WTC11 (cell line): ENCODE data around the gene LGALS9. TPM values are rescaled to one million over a fixed set of nuclear protein-coding genes. Genes with fewer than 3 reads are reported as not detected.
"Not testable (repeated sequence)": the region's sequence is repeated elsewhere in the genome, so short reads cannot be mapped to it uniquely, and the experiment has no call there.

ENCODE experiments used
- ATAC-seq: fragments of 200-7000 bp; cut with Tn5 transposase; 2 replicates; pipeline ENCODE4 v1.10.0; 2021; ENCODE audit warnings: mild to moderate bottlenecking, moderate library complexity
- CTCF ChIA-PET: fragments of 300-600 bp; sonication (Branson Sonifier 250); formaldehyde crosslinking; loops from one replicate; lab custom pipeline; 2021; ENCODE audit warnings: antibody characterized with exemption; lab: Charles Lee
- POLR2A ChIA-PET: fragments of 350-600 bp; sonication (Branson Sonifier 250); formaldehyde crosslinking; loops from one replicate; lab custom pipeline; 2021; ENCODE audit warnings: antibody characterized with exemption; lab: Charles Lee
- DNase-seq: peaks from one replicate; pipeline ENCODE4 v3.0.0; 2021; ENCODE audit warnings: low spot score
- H3K27ac Mint-ChIP-seq: 2 replicates; pipeline ENCODE4 v1.8.0; 2021; ENCODE audit warnings: mixed read lengths
- H3K27me3 Mint-ChIP-seq: 2 replicates; pipeline ENCODE4 v1.8.0; 2021; ENCODE audit warnings: low read depth, mild to moderate bottlenecking, moderate library complexity, mixed read lengths
- H3K36me3 Mint-ChIP-seq: 2 replicates; pipeline ENCODE4 v1.8.0; 2021; ENCODE audit warnings: mixed read lengths
- H3K4me1 Mint-ChIP-seq: 2 replicates; pipeline ENCODE4 v1.8.0; 2022; ENCODE audit warnings: mixed read lengths
- H3K4me3 Mint-ChIP-seq: 2 replicates; pipeline ENCODE4 v1.8.0; 2021; ENCODE audit warnings: mild to moderate bottlenecking, moderate library complexity, mixed read lengths
- H3K9me3 Mint-ChIP-seq: 2 replicates; pipeline ENCODE4 v1.8.0; 2021; ENCODE audit warnings: mixed read lengths
- ARID4B ChIP-seq: sonication (generic); formaldehyde crosslinking; IDR thresholded peaks from 2 replicates; pipeline ENCODE4 v1.8.0; 2023; ENCODE audit warnings: missing genetic modification reagents, mild to moderate bottlenecking, borderline replicate concordance
- ATF1 ChIP-seq: sonication (generic); formaldehyde crosslinking; IDR thresholded peaks from 2 replicates; pipeline ENCODE4 v1.8.1; 2023; ENCODE audit warnings: mild to moderate bottlenecking, moderate library complexity, missing genetic modification reagents
- CREM ChIP-seq: sonication (generic); formaldehyde crosslinking; IDR thresholded peaks from 2 replicates; pipeline ENCODE4 v1.8.1; 2022; ENCODE audit warnings: mild to moderate bottlenecking, missing genetic modification reagents, moderate library complexity
- CTCF ChIP-seq: fragments of 200-600 bp; IDR thresholded peaks from 2 replicates; pipeline ENCODE4 v1.8.0; 2022; ENCODE audit warnings: antibody characterized with exemption
- E2F4 ChIP-seq: sonication (generic); formaldehyde crosslinking; IDR thresholded peaks from 2 replicates; pipeline ENCODE4 v1.8.1; 2022; ENCODE audit warnings: low read depth, mild to moderate bottlenecking, moderate library complexity, missing genetic modification reagents, borderline replicate concordance
- FOXJ3 ChIP-seq: sonication (generic); formaldehyde crosslinking; IDR thresholded peaks from 2 replicates; pipeline ENCODE4 v1.9.0; 2021; ENCODE audit warnings: missing genetic modification reagents, mild to moderate bottlenecking, borderline replicate concordance
- IRF2 ChIP-seq: sonication (generic); formaldehyde crosslinking; IDR thresholded peaks from 2 replicates; pipeline ENCODE4 v1.8.0; 2022; ENCODE audit warnings: low read depth, missing genetic modification reagents, borderline replicate concordance
- RORB ChIP-seq: fragments of 250-450 bp; sonication (Bioruptor Pico); IDR thresholded peaks from 2 replicates; pipeline ENCODE4 v1.9.0; 2021; ENCODE audit warnings: mild to moderate bottlenecking
- SMAD3 ChIP-seq: sonication (generic); formaldehyde crosslinking; IDR thresholded peaks from 2 replicates; pipeline ENCODE4 v1.8.0; 2022; ENCODE audit warnings: missing genetic modification reagents, mild to moderate bottlenecking, borderline replicate concordance
- ZNF121 ChIP-seq: sonication (generic); formaldehyde crosslinking; IDR thresholded peaks from 2 replicates; pipeline ENCODE4 v1.8.0; 2023; ENCODE audit warnings: missing genetic modification reagents
- ZNF219 ChIP-seq: sonication (generic); formaldehyde crosslinking; IDR thresholded peaks from 2 replicates; pipeline ENCODE4 v1.8.0; 2023; ENCODE audit warnings: missing genetic modification reagents, mild to moderate bottlenecking, borderline replicate concordance
- ZNF423 ChIP-seq: fragments of 250-450 bp; sonication (Bioruptor Pico); IDR thresholded peaks from 2 replicates; pipeline ENCODE4 v2.1.2; 2022; ENCODE audit warnings: mild to moderate bottlenecking, moderate library complexity
- total RNA-seq: library from RNA; stranded (reverse); gene quantifications from 3 replicates; pipeline ENCODE4 v1.2.3, GENCODE V29; 2021
- TF ChIP-seq, protein P1 (sequence below): sonication (generic); formaldehyde crosslinking; IDR thresholded peaks from 2 replicates; pipeline ENCODE4 v1.8.1; 2023; ENCODE audit warnings: mild to moderate bottlenecking, missing genetic modification reagents, moderate library complexity
- TF ChIP-seq, protein P2 (sequence below): sonication (generic); formaldehyde crosslinking; IDR thresholded peaks from 2 replicates; pipeline ENCODE4 v1.8.0; 2023; ENCODE audit warnings: missing genetic modification reagents
- TF ChIP-seq, protein P3 (sequence below): sonication (generic); formaldehyde crosslinking; IDR thresholded peaks from 2 replicates; pipeline ENCODE4 v1.8.0; 2022; ENCODE audit warnings: missing genetic modification reagents

LGALS9 gene
- total RNA-seq, 1 experiment from 2014 or later, result 5.7 TPM

DNA sequence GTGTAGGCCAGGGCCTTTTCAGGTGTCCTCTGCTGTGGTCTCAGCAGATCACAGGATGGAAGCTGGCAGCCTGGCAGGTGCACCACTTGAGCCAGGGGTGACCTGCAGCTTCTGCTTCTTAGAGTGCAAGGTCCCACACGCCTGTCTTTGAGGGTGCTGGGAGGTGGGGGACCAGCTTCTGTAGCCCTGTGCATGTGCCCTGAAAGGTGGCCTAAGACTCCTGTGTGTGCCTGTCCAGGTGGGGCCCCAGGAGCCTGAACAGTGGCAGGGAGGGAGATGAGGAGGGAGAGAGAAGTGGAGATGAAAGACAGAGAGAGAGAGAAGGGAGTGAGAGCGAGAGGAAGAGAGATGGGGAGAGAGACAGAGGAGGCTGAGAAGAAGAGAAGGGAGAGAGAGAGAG lies 46.2 kb downstream of the LGALS9 start:
- ChIA-PET POLR2A (no interaction called here), CTCF (interaction anchor here (0.8 to 1.8 kb wide), 3 partner anchors 19 to 79 kb away, joined by 3 to 7 read pairs (median 4); no protein-coding TSS in a partner anchor)
- Mint-ChIP-seq H3K27me3 (no peaks in the 10 kb centered on the region), H3K9me3 (no peaks in the 10 kb centered on the region; the same call in 1 of the 2 replicates), H3K4me1 (no peaks in the 10 kb centered on the region), H3K36me3 (no peaks in the 10 kb centered on the region), H3K27ac (no peak overlapping the region), H3K4me3 (no peak overlapping the region)
- TF ChIP-seq, protein P1, sequence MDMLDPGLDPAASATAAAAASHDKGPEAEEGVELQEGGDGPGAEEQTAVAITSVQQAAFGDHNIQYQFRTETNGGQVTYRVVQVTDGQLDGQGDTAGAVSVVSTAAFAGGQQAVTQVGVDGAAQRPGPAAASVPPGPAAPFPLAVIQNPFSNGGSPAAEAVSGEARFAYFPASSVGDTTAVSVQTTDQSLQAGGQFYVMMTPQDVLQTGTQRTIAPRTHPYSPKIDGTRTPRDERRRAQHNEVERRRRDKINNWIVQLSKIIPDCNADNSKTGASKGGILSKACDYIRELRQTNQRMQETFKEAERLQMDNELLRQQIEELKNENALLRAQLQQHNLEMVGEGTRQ (CRISPR knock-in tag), result no peak
- TF ChIP-seq FOXJ3, result no peak
- TF ChIP-seq IRF2, result no peak
- no peak for TF ChIP-seq ATF1 (CRISPR knock-in tag)
- TF ChIP-seq RORB (CRISPR knock-in tag), result no peak
- TF ChIP-seq, protein P2, sequence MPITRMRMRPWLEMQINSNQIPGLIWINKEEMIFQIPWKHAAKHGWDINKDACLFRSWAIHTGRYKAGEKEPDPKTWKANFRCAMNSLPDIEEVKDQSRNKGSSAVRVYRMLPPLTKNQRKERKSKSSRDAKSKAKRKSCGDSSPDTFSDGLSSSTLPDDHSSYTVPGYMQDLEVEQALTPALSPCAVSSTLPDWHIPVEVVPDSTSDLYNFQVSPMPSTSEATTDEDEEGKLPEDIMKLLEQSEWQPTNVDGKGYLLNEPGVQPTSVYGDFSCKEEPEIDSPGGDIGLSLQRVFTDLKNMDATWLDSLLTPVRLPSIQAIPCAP (CRISPR knock-in tag), result no peak
- no peak for TF ChIP-seq ARID4B (CRISPR knock-in tag)
- no peak for TF ChIP-seq ZNF423 (CRISPR knock-in tag)
- TF ChIP-seq CTCF, result no peak
- TF ChIP-seq E2F4, result no peak
- TF ChIP-seq, protein P3, sequence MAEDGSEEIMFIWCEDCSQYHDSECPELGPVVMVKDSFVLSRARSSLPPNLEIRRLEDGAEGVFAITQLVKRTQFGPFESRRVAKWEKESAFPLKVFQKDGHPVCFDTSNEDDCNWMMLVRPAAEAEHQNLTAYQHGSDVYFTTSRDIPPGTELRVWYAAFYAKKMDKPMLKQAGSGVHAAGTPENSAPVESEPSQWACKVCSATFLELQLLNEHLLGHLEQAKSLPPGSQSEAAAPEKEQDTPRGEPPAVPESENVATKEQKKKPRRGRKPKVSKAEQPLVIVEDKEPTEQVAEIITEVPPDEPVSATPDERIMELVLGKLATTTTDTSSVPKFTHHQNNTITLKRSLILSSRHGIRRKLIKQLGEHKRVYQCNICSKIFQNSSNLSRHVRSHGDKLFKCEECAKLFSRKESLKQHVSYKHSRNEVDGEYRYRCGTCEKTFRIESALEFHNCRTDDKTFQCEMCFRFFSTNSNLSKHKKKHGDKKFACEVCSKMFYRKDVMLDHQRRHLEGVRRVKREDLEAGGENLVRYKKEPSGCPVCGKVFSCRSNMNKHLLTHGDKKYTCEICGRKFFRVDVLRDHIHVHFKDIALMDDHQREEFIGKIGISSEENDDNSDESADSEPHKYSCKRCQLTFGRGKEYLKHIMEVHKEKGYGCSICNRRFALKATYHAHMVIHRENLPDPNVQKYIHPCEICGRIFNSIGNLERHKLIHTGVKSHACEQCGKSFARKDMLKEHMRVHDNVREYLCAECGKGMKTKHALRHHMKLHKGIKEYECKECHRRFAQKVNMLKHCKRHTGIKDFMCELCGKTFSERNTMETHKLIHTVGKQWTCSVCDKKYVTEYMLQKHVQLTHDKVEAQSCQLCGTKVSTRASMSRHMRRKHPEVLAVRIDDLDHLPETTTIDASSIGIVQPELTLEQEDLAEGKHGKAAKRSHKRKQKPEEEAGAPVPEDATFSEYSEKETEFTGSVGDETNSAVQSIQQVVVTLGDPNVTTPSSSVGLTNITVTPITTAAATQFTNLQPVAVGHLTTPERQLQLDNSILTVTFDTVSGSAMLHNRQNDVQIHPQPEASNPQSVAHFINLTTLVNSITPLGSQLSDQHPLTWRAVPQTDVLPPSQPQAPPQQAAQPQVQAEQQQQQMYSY, result no peak
- no peak for TF ChIP-seq ZNF219 (CRISPR knock-in tag)
- TF ChIP-seq SMAD3 (CRISPR knock-in tag), result no peak
- no peak for TF ChIP-seq ZNF121 (CRISPR knock-in tag)
- TF ChIP-seq CREM (CRISPR knock-in tag), result no peak
- DNase-seq (no peak), ATAC-seq (no peak)

GRCh38 chr17:27686322-27686721 lies 55.3 kb downstream of the LGALS9 start:
- peaks cover 66% of the 10 kb centered on the region for H3K9me3 Mint-ChIP-seq
- POLR2A ChIA-PET, ATAC-seq, H3K27ac Mint-ChIP-seq, H3K4me3 Mint-ChIP-seq, DNase-seq, H3K4me1 Mint-ChIP-seq: not testable (repeated sequence)
- CTCF ChIA-PET, result interaction anchor here (1.0 kb wide), 1 partner anchor 87 kb away, joined by 3 read pairs; no protein-coding TSS in a partner anchor
- peaks cover 28% of the 10 kb centered on the region for H3K27me3 Mint-ChIP-seq
- peaks cover 27% of the 10 kb centered on the region for H3K36me3 Mint-ChIP-seq
